Nasal cavity respiratory epithelium epithelial cell of viscerocranial mucosa (primary cell): Measurements from ENCODE around the gene SH3BP1. TPM values are rescaled to one million over a fixed set of nuclear protein-coding genes. Genes with fewer than 3 reads are reported as not detected.

ENCODE experiments used
- total RNA-seq: library from RNA; depleted of rRNA; stranded (reverse); fragments of >200 nt; gene quantifications from 2 replicates; pipeline ENCODE4 v1.2.3, GENCODE V29; 2014

The SH3BP1 gene
- total RNA-seq = 16.4 and 95.3 TPM in 2 replicates

GRCh38 chr22:37639070-37639760 lies at the start of gene SH3BP1:
Gene SH3BP1 (plus strand): TSS chr22:37639669. CDS start chr22:37639788, 119 bp downstream.

GRCh38 chr22:37608477-37609239 lies 30.8 kb upstream of the SH3BP1 start, which contains the start of gene GGA1:
Gene GGA1 (plus strand): TSS chr22:37608834. CDS start chr22:37608861, 27 bp downstream.

GRCh38 chr22:37658133-37659065 lies 18.9 kb downstream of the SH3BP1 start, which contains the start of gene PDXP:
Gene PDXP (plus strand): TSS chr22:37658723. CDS start chr22:37658783, 60 bp downstream.

GRCh38 chr22:37674951-37675929 lies 35.8 kb downstream of the SH3BP1 start, which contains the start of gene LGALS1:
Gene LGALS1 (plus strand): TSS chr22:37675636. CDS start chr22:37675703, 67 bp downstream.

GRCh38 chr22:37686002-37686982 lies 46.8 kb downstream of the SH3BP1 start, which contains the start of gene NOL12:
Gene NOL12 (plus strand): TSS chr22:37686343. CDS start chr22:37686393, 50 bp downstream.

GRCh38 chr22:37696657-37697537 lies 57.4 kb downstream of the SH3BP1 start, which contains the start of gene TRIOBP:
Gene TRIOBP (plus strand): TSS chr22:37697048. CDS start chr22:37701366, 4,318 bp downstream.

Other genes starting within 250 kb of the SH3BP1 start
- gene ELFN2, start 212.2 kb upstream of the SH3BP1 start, total RNA-seq = 0.68 and 1.1 TPM in 2 replicates
- 2.1 and 2.7 TPM in 2 replicates for gene MFNG, start 153.3 kb upstream of the SH3BP1 start, total RNA-seq
- 15.7 and 20.4 TPM in 2 replicates for gene CARD10, start 120.3 kb upstream of the SH3BP1 start, total RNA-seq
- gene CDC42EP1, start 79.2 kb upstream of the SH3BP1 start, total RNA-seq = 14.4 and 37.9 TPM in 2 replicates
- gene LGALS2, start 59.6 kb upstream of the SH3BP1 start, total RNA-seq = not detected in 2 replicates
- 31.4 and 56.5 TPM in 2 replicates for gene GGA1, start 30.8 kb upstream of the SH3BP1 start, total RNA-seq
- 3.5 and 3.8 TPM in 2 replicates for gene PDXP, start 19.1 kb downstream of the SH3BP1 start, total RNA-seq
- gene LGALS1, start 36.0 kb downstream of the SH3BP1 start, total RNA-seq = 594 and 1,091 TPM in 2 replicates
- gene NOL12, start 46.7 kb downstream of the SH3BP1 start, total RNA-seq = 26.5 and 33.2 TPM in 2 replicates
- 26.3 and 70.3 TPM in 2 replicates for gene TRIOBP, start 57.4 kb downstream of the SH3BP1 start, total RNA-seq
- gene GCAT, start 168.3 kb downstream of the SH3BP1 start, total RNA-seq = 8.5 and 31.8 TPM in 2 replicates
- 0.07 TPM in 1 of 2 replicates, not detected in the other for gene GALR3, start 183.7 kb downstream of the SH3BP1 start, total RNA-seq
- 14.4 and 21.1 TPM in 2 replicates for gene ANKRD54, start 204.7 kb downstream of the SH3BP1 start, total RNA-seq
- gene EIF3L, start 209.8 kb downstream of the SH3BP1 start, total RNA-seq = 387 and 417 TPM in 2 replicates